Endothelial cell of umbilical vein (primary cell): ENCODE measurements around the gene AGRP. TPM values are rescaled to one million over a fixed set of nuclear protein-coding genes. Genes with fewer than 3 reads are reported as not detected.

Experiments used
- BruUV-seq: library from RNA; stranded (reverse); fragments of 400-500 nt; replicated peaks from 2 replicates; lab custom pipeline; 2021; lab: Mats Ljungman, UMichigan
- CTCF ChIA-PET: fragments of 300-600, 350-600 bp; sonication (Branson Sonifier 250); formaldehyde crosslinking; loops from one replicate; lab custom pipeline; 2021; ENCODE audit warnings: antibody characterized with exemption, inconsistent platforms; lab: Charles Lee
- POLR2A ChIA-PET: fragments of 300-600, 350-600 bp; sonication (Branson Sonifier 250); formaldehyde crosslinking; loops from one replicate; lab custom pipeline; 2021; ENCODE audit warnings: antibody characterized with exemption, inconsistent platforms; lab: Charles Lee
- DNase-seq: peaks from one replicate; pipeline ENCODE4 v3.0.0-alpha.2; 2011; ENCODE audit warnings: low read depth, low spot score
- FAIRE-seq: peaks from 2 replicates; lab custom pipeline; 2011; peaks lifted over from hg19 to GRCh38; lab: Jason Lieb, UNC
- H2AFZ ChIP-seq: 2 replicates; pipeline ENCODE4 v1.6.0; 2012; ENCODE audit warnings: low read depth, low read length, control low read depth, inconsistent platforms
- H3K27ac ChIP-seq: 2 replicates; pipeline ENCODE4 v1.5.1; 2011; ENCODE audit warnings: low read depth, mild to moderate bottlenecking, control low read depth, low read length, moderate library complexity; ENCODE audit not compliant: insufficient read depth
- H3K27me3 ChIP-seq, 2 experiments: 2 replicates each; pipeline versions ENCODE4 v1.6.0 to v1.6.1; 2011; ENCODE audit warnings: low read length in 2 of 2, mixed read lengths in 1 of 2; ENCODE audit not compliant: control insufficient read depth in 2 of 2, insufficient read depth in 2 of 2
- H3K36me3 ChIP-seq, 2 experiments: 2 replicates in 1 of 2; 3 replicates in 1 of 2; pipeline ENCODE4 v1.5.1; 2011; ENCODE audit warnings: low read length in 2 of 2, mild to moderate bottlenecking in 1 of 2, moderate library complexity in 1 of 2; ENCODE audit not compliant: control insufficient read depth in 2 of 2, insufficient read depth in 2 of 2; ENCODE audit errors: extremely low read depth in 1 of 2
- H3K4me1 ChIP-seq: 3 replicates; pipeline ENCODE4 v1.5.1; 2011; ENCODE audit warnings: mild to moderate bottlenecking, low read length; ENCODE audit not compliant: control insufficient read depth, insufficient read depth; ENCODE audit errors: extremely low read depth
- H3K4me2 ChIP-seq: 2 replicates; pipeline ENCODE4 v1.6.1; 2011; ENCODE audit warnings: low read length, control low read depth, mixed read lengths; ENCODE audit not compliant: insufficient read depth
- H3K4me3 ChIP-seq, 3 experiments: fragments of 200-600 bp in 1 of 3; sonication (generic), shearing (Covaris generic) in 1 of 3; replicated peaks in 1 of 3; 2 replicates each; pipeline ENCODE4 v1.5.1; 2011 to 2016; ENCODE audit warnings: control low read depth in 3 of 3, low read length in 3 of 3, mild to moderate bottlenecking in 2 of 3, inconsistent platforms in 1 of 3, low read depth in 1 of 3, moderate library complexity in 1 of 3; ENCODE audit not compliant: insufficient read depth in 1 of 3
- H3K79me2 ChIP-seq: 2 replicates; pipeline ENCODE4 v1.6.0; 2012; ENCODE audit warnings: low read length, inconsistent platforms; ENCODE audit not compliant: control insufficient read depth, insufficient read depth
- H3K9ac ChIP-seq: replicated peaks from 2 replicates; pipeline ENCODE3; 2011; ENCODE audit warnings: low read length, control low read depth; ENCODE audit not compliant: insufficient read depth; ENCODE audit errors: extremely low read depth
- H3K9me1 ChIP-seq: replicated peaks from 3 replicates; pipeline ENCODE4 v1.6.0; 2011; ENCODE audit warnings: mild to moderate bottlenecking, low read length; ENCODE audit not compliant: control insufficient read depth, insufficient read depth; ENCODE audit errors: extremely low read depth
- H3K9me3 ChIP-seq: replicated peaks from 2 replicates; pipeline ENCODE4 v1.5.1; 2012; ENCODE audit warnings: low read length, inconsistent platforms; ENCODE audit not compliant: control insufficient read depth, insufficient read depth
- H4K20me1 ChIP-seq: replicated peaks from 2 replicates; pipeline ENCODE3; 2011; ENCODE audit warnings: mild to moderate bottlenecking, low read length; ENCODE audit not compliant: control insufficient read depth, insufficient read depth; ENCODE audit errors: extremely low read depth
- EZH2 ChIP-seq: IDR thresholded peaks from 2 replicates; pipeline ENCODE4 v1.6.1; 2012; ENCODE audit warnings: borderline replicate concordance, low read depth, mild to moderate bottlenecking, moderate library complexity, low read length, inconsistent platforms; ENCODE audit not compliant: severe bottlenecking
- FOS ChIP-seq: IDR thresholded peaks from 2 replicates; pipeline ENCODE4 v1.6.1; 2011; ENCODE audit warnings: mild to moderate bottlenecking, low read length, moderate library complexity, borderline replicate concordance; ENCODE audit not compliant: insufficient read depth
- GATA2 ChIP-seq: IDR thresholded peaks from 2 replicates; pipeline ENCODE4 v1.7.0; 2011; ENCODE audit warnings: low read depth, mild to moderate bottlenecking, moderate library complexity, mixed read lengths, low read length; ENCODE audit not compliant: insufficient read length, insufficient read depth
- JUN ChIP-seq: IDR thresholded peaks from 2 replicates; pipeline ENCODE4 v1.6.1; 2011; ENCODE audit warnings: borderline replicate concordance, low read depth; ENCODE audit not compliant: insufficient read length, insufficient read depth
- MYC ChIP-seq: IDR thresholded peaks from one replicate; pipeline ENCODE4 v1.6.1; 2011; ENCODE audit warnings: mild to moderate bottlenecking, low read depth, low read length
- POLR2A ChIP-seq: IDR thresholded peaks from 2 replicates; pipeline ENCODE4 v1.6.1; 2012; ENCODE audit warnings: low read depth, mild to moderate bottlenecking, control low read depth, low read length
- POLR2AphosphoS5 ChIP-seq: IDR thresholded peaks from 2 replicates; pipeline ENCODE4 v1.6.1; 2012; ENCODE audit warnings: low read depth, mild to moderate bottlenecking, control low read depth, low read length, moderate library complexity; ENCODE audit not compliant: insufficient read depth
- dilution Hi-C: fragments of 300-500 bp; cut with MboI; formaldehyde crosslinking; loops from one replicate; pipeline ENCODE4 v1.15.0; 2019; ENCODE audit warnings: low sequenced_read_pairs; ENCODE audit not compliant: extremely low pct_ligation_motif_present
- intact Hi-C: fragments of 100-400 bp; cut with micrococcal nuclease; formaldehyde crosslinking; loops from one replicate; pipeline ENCODE4 v1.10.0; 2022
- polyA plus RNA-seq, 4 experiments: library from polyadenylated mRNA; depleted of rRNA in 3 of 4; stranded (reverse) in 3 of 4; unstranded in 1 of 4; fragments of >200 nt; gene quantifications; 2 replicates each; pipeline versions ENCODE4 v1.2.1 to v1.2.3, GENCODE V29; 2011 to 2012; ENCODE audit warnings: missing spikeins in 1 of 4
- total RNA-seq: library from RNA; stranded (reverse); gene quantifications from 2 replicates; pipeline ENCODE4 v1.2.3, GENCODE V29; 2021
- TF ChIP-seq, protein P1 (sequence below), 2 donors: IDR thresholded peaks; 1 replicate in 1 of 2; 2 replicates in 1 of 2; pipeline ENCODE4 v1.5.1; 2011; ENCODE audit warnings: low read length in 2 of 2, mild to moderate bottlenecking in 2 of 2, moderate library complexity in 2 of 2, control low read depth in 1 of 2, inconsistent platforms in 1 of 2, low read depth in 1 of 2; ENCODE audit not compliant: insufficient read depth in 1 of 2; ENCODE audit errors: extremely low read depth in 1 of 2
- TF ChIP-seq, protein P2 (sequence below): IDR thresholded peaks from 2 replicates; pipeline ENCODE4 v1.6.1; 2011; ENCODE audit not compliant: insufficient read depth, insufficient read length

Gene AGRP
- total and polyA plus RNA-seq, 2 donors (not counting 3 experiments of a cell fraction or from before 2014, with no cell fraction given): not detected

DNA sequence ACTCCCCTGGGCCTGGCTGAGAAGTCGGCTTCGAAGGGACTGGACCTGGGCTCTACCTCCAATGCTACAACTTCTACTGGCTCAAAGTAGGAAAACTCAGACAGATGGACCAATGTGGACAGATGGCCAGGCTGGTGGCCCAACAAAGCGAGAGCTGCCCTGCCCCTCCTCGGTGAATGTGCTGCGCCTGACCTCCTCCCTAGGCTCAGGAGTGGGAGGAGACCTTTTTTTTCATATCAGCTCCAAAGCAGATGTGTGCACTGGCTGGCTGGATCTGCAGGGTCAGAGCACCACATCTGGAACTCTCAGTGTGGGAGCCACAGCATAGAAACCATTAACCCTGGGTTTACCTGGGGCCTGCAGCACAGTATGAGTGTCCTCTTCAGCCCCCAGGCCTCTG, 23.2 kb downstream of the AGRP start:
- dilution Hi-C loops (no loop called here), intact Hi-C loops (no loop called here)
- BruUV-seq: no TSS peak
- H3K27me3 ChIP-seq: no peaks in the 10 kb centered on the region
- H3K9me3 ChIP-seq: no peaks in the 10 kb centered on the region
- peaks cover 13% of the 10 kb centered on the region for H3K4me1 ChIP-seq
- CTCF ChIA-PET: interaction anchor here (1.0 to 12.4 kb wide), 4 partner anchors 9 to 35 kb away, joined by 4 to 201 read pairs (median 10); no protein-coding TSS in a partner anchor
- no peak overlapping the region for H2AFZ ChIP-seq
- H3K4me3 ChIP-seq: no peak overlapping the region
- DNase-seq: no peak
- H3K79me2 ChIP-seq: peaks cover 5% of the 10 kb centered on the region
- POLR2A ChIA-PET: no interaction called here
- H3K36me3 ChIP-seq: peaks cover 0 to 8% of the 10 kb centered on the region in 2 experiments
- H4K20me1 ChIP-seq: no peaks in the 10 kb centered on the region
- TF ChIP-seq, protein P1, sequence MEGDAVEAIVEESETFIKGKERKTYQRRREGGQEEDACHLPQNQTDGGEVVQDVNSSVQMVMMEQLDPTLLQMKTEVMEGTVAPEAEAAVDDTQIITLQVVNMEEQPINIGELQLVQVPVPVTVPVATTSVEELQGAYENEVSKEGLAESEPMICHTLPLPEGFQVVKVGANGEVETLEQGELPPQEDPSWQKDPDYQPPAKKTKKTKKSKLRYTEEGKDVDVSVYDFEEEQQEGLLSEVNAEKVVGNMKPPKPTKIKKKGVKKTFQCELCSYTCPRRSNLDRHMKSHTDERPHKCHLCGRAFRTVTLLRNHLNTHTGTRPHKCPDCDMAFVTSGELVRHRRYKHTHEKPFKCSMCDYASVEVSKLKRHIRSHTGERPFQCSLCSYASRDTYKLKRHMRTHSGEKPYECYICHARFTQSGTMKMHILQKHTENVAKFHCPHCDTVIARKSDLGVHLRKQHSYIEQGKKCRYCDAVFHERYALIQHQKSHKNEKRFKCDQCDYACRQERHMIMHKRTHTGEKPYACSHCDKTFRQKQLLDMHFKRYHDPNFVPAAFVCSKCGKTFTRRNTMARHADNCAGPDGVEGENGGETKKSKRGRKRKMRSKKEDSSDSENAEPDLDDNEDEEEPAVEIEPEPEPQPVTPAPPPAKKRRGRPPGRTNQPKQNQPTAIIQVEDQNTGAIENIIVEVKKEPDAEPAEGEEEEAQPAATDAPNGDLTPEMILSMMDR (IDR thresholded peaks at IDR 0.05; ENCODE audit: extremely low read depth in 1 of 2, insufficient read depth in 1 of 2, low read depth in 1 of 2, low read length in 2 of 2): no peak
- TF ChIP-seq EZH2 (no peak), GATA2 (no peak), POLR2AphosphoS5 (no peak), POLR2A (no peak), FOS (no peak), MYC (no peak), JUN (no peak)
- TF ChIP-seq, protein P2, sequence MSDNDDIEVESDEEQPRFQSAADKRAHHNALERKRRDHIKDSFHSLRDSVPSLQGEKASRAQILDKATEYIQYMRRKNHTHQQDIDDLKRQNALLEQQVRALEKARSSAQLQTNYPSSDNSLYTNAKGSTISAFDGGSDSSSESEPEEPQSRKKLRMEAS: no peak
- H3K4me2 ChIP-seq: no peak overlapping the region
- H3K9me1 ChIP-seq: no peaks in the 10 kb centered on the region
- no peak overlapping the region for H3K9ac ChIP-seq
- FAIRE-seq: no peak
- H3K27ac ChIP-seq: no peak overlapping the region
